ENCODE data around the gene OR5F1.
A peak's percentile ranks its signal among the peaks of the same experiment; 100 is the strongest.

The OR5F1 gene

GRCh38 chr11:55994525-55994924 lies at the start of gene OR5F1:
TSS of gene OR5F1 (minus strand) at chr11:55994625. CDS start at chr11:55994625, 0 bp downstream.
- DNase-seq (ENCODE audit: low read depth): no peak

GRCh38 chr11:56027354-56027753 lies 32.9 kb upstream of the OR5F1 start, which contains the start of gene OR5AS1:
TSS of gene OR5AS1 (plus strand) at chr11:56027654. CDS start at chr11:56030419, 2,765 bp downstream.
- no peak for DNase-seq (ENCODE audit: low read depth)

DNA sequence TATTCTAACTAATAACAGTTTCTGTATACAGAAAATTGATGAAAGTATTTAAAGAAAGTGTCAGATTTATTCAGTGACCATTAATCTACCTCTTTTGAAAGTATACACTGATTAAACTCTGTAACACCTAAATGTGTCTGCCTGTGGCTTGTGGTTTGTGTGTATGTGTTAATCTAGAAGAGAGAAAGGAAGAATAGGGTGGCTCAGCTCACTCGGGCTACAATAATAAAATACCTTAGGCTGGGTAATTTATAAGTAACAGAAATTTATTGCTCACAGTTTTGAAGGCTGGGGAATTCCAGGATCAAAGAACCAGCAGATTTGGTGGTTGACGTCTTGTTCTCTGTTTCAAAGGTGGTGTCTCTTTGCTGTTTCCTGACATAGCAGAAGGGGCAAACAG lies 19.4 kb upstream of the OR5F1 start:
- no peak for DNase-seq (ENCODE audit: low read depth)

- no peak for DNase-seq (ENCODE audit: low read depth)
Observed at GRCh38 chr11:56010716-56011115, 16.3 kb upstream of the OR5F1 start.

DNA sequence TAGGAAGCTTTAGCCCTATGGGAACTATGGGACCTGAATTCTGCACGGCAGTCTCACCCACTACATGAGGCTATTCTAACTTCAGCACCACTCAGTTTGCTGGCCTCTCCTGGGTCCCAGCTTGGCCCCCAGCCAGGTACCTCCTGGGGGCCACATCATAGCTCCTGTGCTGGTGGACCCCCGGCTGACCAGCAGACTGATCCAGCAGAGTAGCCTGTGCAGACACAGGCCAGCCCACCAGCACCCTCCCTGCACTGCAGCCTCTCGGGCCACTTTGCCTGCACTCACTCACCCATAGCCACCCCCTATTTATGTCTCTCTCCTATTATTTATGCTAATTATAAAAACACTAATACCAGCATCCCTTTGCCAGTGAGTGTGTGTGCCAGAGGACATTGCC lies 23.5 kb downstream of the OR5F1 start:
- no peak for DNase-seq (ENCODE audit: low read depth)

- DNase-seq (ENCODE audit: low read depth): no peak
Observed at GRCh38 chr11:55969845-55970244, 24.6 kb downstream of the OR5F1 start, which contains the start of gene OR10AG1. TSS of gene OR10AG1 (minus strand) at chr11:55969945. CDS start at chr11:55969907, 38 bp downstream.

DNA sequence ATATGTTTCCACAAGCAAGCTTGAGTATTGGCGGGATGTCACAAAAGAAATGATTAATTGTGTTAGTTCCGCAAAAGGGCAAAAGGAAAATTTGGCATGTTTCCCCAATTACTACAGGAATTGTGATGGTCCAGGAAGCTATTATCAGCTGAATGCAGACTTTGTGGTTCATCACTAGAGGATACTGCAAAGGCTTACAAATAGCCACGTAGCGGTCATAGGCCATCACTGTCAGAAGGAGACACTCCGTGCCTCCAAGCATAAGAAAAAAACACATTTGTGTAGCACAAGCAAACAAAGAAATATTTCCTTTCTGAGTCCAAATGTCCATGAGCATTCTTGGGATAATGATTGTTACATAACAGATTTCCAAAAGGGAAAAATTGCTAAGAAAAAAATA lies 26.5 kb downstream of the OR5F1 start:
- peak; percentile 24 for DNase-seq (ENCODE audit: low read depth)

DNA sequence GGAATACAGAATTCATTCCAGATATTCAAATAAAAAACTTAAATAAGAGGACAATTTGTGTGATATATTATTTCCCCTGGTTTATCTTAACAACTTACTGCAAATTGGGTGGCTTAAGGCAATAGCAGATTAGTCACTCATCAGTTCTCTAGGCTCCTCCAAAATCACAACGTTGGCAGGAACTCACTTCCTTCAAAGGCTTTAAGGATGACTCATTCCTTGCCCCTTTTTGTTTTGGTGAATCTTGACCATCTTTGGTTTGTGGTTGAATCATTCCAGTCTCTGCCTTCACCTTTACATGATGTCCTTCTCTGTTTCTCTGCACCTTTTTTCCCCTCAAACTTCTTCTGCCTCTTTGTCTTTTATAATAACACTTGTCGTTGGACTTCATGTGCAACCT lies 28.0 kb downstream of the OR5F1 start:
- no peak for DNase-seq (ENCODE audit: low read depth)

DNA sequence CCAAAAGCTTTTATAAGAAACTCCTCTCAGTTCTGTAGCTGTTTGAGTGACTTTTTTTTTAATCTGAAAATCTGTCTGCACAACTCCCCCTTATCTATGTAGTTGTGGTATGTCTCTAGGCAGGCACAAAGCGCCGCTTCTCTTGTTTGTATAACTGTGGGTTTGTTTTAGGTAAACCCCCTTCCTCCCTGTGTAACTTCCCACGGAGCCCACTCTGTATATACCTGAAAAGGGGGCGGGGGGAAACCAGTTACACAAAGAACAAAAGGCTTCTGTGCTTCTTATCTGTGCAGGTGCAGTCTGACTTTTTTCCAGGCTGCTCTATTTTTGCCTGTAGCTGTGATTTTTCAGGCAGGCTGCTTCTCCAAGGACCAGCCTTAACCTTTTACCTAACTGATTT lies 37.9 kb downstream of the OR5F1 start:
- no peak for DNase-seq (ENCODE audit: low read depth)

GRCh38 chr11:55949330-55949729 lies 45.1 kb downstream of the OR5F1 start:
- no peak for DNase-seq (ENCODE audit: low read depth)

All from CMK (cell line).